Measurements from ENCODE around the gene ING1. TPM values are rescaled to one million over a fixed set of nuclear protein-coding genes. Genes with fewer than 3 reads are reported as not detected.
A peak's percentile ranks its signal among the peaks of the same experiment; 100 is the strongest.

ING1 gene
- total and polyA plus RNA-seq, 2 donors from 2014 or later, result 7.8 to 12.4 TPM

DNA sequence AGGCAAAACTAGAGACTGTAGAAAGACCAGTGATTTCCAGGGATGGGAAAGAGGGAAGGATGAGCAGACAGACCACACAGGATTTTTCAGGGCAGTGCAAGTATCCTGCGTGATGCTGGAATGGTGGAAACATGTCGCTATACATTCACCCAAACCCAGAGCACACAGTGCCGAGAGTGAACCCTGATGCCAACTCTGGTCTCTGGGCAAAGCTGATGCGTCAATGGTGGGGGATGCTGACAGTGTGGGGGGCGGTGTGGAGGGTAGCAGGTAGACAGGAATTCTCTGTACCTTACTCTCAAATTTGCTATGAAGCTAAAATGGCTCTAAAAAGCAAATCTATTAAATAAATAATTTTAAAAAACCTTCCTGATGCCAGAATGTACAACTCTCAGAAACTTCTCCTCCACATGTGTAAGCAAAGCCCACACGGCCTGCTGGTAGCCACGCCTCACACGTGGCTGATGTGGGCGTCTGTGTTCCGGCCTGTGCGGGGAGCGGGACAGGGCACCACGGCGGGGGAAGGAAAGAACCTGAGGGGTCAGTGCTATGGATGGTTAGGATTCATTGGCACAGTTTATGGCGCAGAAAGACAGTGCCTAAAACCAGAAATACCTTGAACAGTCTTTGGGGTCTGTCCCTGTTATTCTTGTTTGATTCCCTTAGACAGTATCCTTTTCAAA lies 31.5 kb upstream of the ING1 start:
- intact Hi-C loops (cut with DNase I), result no loop called here
- TF ChIP-seq, protein P1, sequence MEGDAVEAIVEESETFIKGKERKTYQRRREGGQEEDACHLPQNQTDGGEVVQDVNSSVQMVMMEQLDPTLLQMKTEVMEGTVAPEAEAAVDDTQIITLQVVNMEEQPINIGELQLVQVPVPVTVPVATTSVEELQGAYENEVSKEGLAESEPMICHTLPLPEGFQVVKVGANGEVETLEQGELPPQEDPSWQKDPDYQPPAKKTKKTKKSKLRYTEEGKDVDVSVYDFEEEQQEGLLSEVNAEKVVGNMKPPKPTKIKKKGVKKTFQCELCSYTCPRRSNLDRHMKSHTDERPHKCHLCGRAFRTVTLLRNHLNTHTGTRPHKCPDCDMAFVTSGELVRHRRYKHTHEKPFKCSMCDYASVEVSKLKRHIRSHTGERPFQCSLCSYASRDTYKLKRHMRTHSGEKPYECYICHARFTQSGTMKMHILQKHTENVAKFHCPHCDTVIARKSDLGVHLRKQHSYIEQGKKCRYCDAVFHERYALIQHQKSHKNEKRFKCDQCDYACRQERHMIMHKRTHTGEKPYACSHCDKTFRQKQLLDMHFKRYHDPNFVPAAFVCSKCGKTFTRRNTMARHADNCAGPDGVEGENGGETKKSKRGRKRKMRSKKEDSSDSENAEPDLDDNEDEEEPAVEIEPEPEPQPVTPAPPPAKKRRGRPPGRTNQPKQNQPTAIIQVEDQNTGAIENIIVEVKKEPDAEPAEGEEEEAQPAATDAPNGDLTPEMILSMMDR (IDR thresholded peaks at IDR 0.05; ENCODE audit: borderline replicate concordance, extremely low read depth, insufficient read depth), result no peak
- Histone ChIP-seq H3K4me1 (ENCODE audit: control insufficient read depth in 2 of 3, insufficient read depth in 2 of 3, low read depth in 1 of 3, low read length in 3 of 3) (peaks cover 0 to 4% (median 0%) of the 10 kb centered on the region in 3 donors), H3K9ac (ENCODE audit: low read length in 3 of 3) (no peak overlapping the region), H3K27me3 (ENCODE audit: control insufficient read depth, insufficient read depth, low read length) (no peaks in the 10 kb centered on the region), H3K4me3 (ENCODE audit: low read length in 3 of 3) (no peak overlapping the region), H3K36me3 (ENCODE audit: control insufficient read depth in 2 of 3, insufficient read depth in 3 of 3, low read length in 3 of 3) (peaks cover 11 to 17% (median 16%) of the 10 kb centered on the region in 3 donors), H3K9me3 (ENCODE audit: control insufficient read depth in 2 of 3, insufficient read depth in 1 of 3, low read length in 3 of 3) (no peaks in the 10 kb centered on the region), H3K27ac (ENCODE audit: low read depth in 2 of 2, low read length in 2 of 2) (no peak overlapping the region)
- FAIRE-seq (no peak), DNase-seq (no peak)

DNA sequence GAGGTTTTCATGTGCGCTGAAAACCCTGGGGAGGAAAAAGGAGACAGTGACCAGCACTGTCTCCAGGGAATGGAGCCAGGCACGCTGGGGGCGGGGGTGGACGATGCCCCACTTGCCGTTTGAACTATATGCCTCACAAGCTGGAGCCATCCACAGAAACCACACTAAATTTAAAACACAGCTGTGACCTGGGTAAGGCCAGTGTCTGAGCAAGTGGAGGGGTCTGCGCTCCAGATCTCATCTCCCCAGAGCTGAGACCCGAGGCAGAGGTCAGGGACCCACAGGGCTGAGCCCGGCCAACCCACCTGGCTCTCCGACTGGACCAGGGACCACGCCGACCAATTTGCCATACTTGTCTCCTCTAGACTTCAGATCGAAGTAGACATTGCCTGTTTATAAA lies 30.8 kb upstream of the ING1 start:
- TF ChIP-seq, protein P1 (IDR thresholded peaks at IDR 0.05; ENCODE audit: borderline replicate concordance, extremely low read depth, insufficient read depth), result no peak
- H3K4me1 ChIP-seq (ENCODE audit: control insufficient read depth in 2 of 3, insufficient read depth in 2 of 3, low read depth in 1 of 3, low read length in 3 of 3), result peaks cover 0 to 4% (median 0%) of the 10 kb centered on the region in 3 donors
- peaks cover 11 to 17% (median 16%) of the 10 kb centered on the region in 3 donors for H3K36me3 ChIP-seq (ENCODE audit: control insufficient read depth in 2 of 3, insufficient read depth in 3 of 3, low read length in 3 of 3)
- H3K4me3 ChIP-seq (ENCODE audit: low read length in 3 of 3), result no peak overlapping the region
- H3K9me3 ChIP-seq (ENCODE audit: control insufficient read depth in 2 of 3, insufficient read depth in 1 of 3, low read length in 3 of 3), result no peaks in the 10 kb centered on the region
- no peak overlapping the region for H3K9ac ChIP-seq (ENCODE audit: low read length in 3 of 3)
- intact Hi-C loops (cut with DNase I), result no loop called here
- FAIRE-seq (no peak), DNase-seq (no peak)
- no peaks in the 10 kb centered on the region for H3K27me3 ChIP-seq (ENCODE audit: control insufficient read depth, insufficient read depth, low read length)
- no peak overlapping the region for H3K27ac ChIP-seq (ENCODE audit: low read depth in 2 of 2, low read length in 2 of 2)

DNA sequence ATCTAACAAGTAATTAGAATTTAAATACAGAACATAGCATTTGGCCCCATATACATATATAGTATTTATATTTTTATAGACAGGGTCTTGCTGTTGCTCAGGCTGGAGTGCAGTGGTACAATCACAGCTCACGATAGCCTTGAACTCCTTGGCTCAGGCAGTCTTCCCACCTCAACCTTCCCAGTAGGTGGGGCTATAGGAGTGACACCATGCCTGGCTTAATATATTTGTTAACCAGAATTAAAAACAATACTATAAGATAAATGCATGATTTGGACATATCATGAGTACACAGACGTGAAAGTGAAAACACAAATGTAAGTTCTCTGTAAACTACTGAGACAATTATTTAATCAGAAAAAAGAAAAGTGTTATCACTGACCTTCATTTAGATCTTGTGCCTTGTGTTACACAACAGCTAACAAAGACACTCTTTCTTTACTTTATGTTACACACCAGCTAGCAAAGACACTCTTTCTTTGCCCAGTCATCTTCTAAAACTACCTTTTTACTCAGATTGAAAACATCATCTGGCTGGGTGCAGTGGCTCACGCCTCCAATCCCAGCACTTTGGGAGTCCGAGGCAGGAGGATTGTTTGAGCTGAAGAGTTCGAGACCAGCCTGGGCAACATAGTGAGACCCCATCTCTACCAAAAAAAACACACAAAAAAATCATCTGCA lies 30.2 kb upstream of the ING1 start:
- no peak overlapping the region for H3K9ac ChIP-seq (ENCODE audit: low read length in 3 of 3)
- intact Hi-C loops (cut with DNase I), result no loop called here
- peaks cover 0 to 4% (median 0%) of the 10 kb centered on the region in 3 donors for H3K4me1 ChIP-seq (ENCODE audit: control insufficient read depth in 2 of 3, insufficient read depth in 2 of 3, low read depth in 1 of 3, low read length in 3 of 3)
- no peaks in the 10 kb centered on the region for H3K9me3 ChIP-seq (ENCODE audit: control insufficient read depth in 2 of 3, insufficient read depth in 1 of 3, low read length in 3 of 3)
- H3K36me3 ChIP-seq (ENCODE audit: control insufficient read depth in 2 of 3, insufficient read depth in 3 of 3, low read length in 3 of 3), result peaks cover 11 to 17% (median 13%) of the 10 kb centered on the region in 3 donors
- H3K27me3 ChIP-seq (ENCODE audit: control insufficient read depth, insufficient read depth, low read length), result no peaks in the 10 kb centered on the region
- DNase-seq (peak in 1 of 5 donors; percentile 17), FAIRE-seq (no peak)
- TF ChIP-seq, protein P1 (IDR thresholded peaks at IDR 0.05; ENCODE audit: borderline replicate concordance, extremely low read depth, insufficient read depth), result peak; percentile 4
- H3K4me3 ChIP-seq (ENCODE audit: low read length in 3 of 3), result no peak overlapping the region
- no peak overlapping the region for H3K27ac ChIP-seq (ENCODE audit: low read depth in 2 of 2, low read length in 2 of 2)
